Right renal pelvis (tissue), 4 donors: ENCODE measurements around the gene CLIC5. TPM values are rescaled to one million over a fixed set of nuclear protein-coding genes. Genes with fewer than 3 reads are reported as not detected.

Source experiments
- DNase-seq, 4 donors: peaks; one replicate each; pipeline ENCODE4 v3.0.0-alpha.2; 2013; ENCODE audit warnings: low read depth in 4 of 4, low spot score in 3 of 4, missing footprints in 1 of 4
- polyA plus RNA-seq, 4 donors: library from polyadenylated mRNA; unstranded; fragments of 120-200 nt; gene quantifications; one replicate each; pipeline ENCODE4 v1.2.1, GENCODE V29; 2013; ENCODE audit not compliant: insufficient read length in 4 of 4

Gene CLIC5
- polyA plus RNA-seq, 4 donors = 189 to 259 (median 219) TPM

- no peak for DNase-seq
These were observed 159.8 kb downstream of the CLIC5 start for GRCh38 chr6:45855642-45856394.

GRCh38 chr6:45854149-45854742, 161.4 kb downstream of the CLIC5 start:
- no peak for DNase-seq

- DNase-seq = no peak
These were observed 164.6 kb downstream of the CLIC5 start for GRCh38 chr6:45851034-45851400.

- DNase-seq = no peak
These were observed 165.2 kb downstream of the CLIC5 start for GRCh38 chr6:45850378-45851033.

GRCh38 chr6:45845567-45845966, 170.1 kb downstream of the CLIC5 start:
- DNase-seq = no peak

- no peak for DNase-seq
These were observed 170.7 kb downstream of the CLIC5 start for GRCh38 chr6:45844986-45845385.

GRCh38 chr6:45843848-45844521, 171.7 kb downstream of the CLIC5 start:
- DNase-seq = no peak

- no peak for DNase-seq
These were observed 174.6 kb downstream of the CLIC5 start for GRCh38 chr6:45841062-45841461.

- no peak for DNase-seq
These were observed 176.7 kb downstream of the CLIC5 start for GRCh38 chr6:45838996-45839395.

GRCh38 chr6:45838451-45838850, 177.2 kb downstream of the CLIC5 start:
- no peak for DNase-seq

- no peak for DNase-seq
These were observed 178.0 kb downstream of the CLIC5 start for GRCh38 chr6:45837541-45838200.

- no peak for DNase-seq
These were observed 178.7 kb downstream of the CLIC5 start for GRCh38 chr6:45836984-45837383.

GRCh38 chr6:45836438-45836824, 179.2 kb downstream of the CLIC5 start:
- DNase-seq = no peak

GRCh38 chr6:45835721-45836437, 179.8 kb downstream of the CLIC5 start:
- no peak for DNase-seq

- no peak for DNase-seq
These were observed 183.6 kb downstream of the CLIC5 start for GRCh38 chr6:45832063-45832462.

Other genes with a start within 250 kb of the CLIC5 start
- gene ENPP4, start 114.1 kb upstream of the CLIC5 start, polyA plus RNA-seq = 10 to 100 TPM; 16.1 to 21.9 (median 19.2) TPM
- gene ENPP5, start 155.1 kb upstream of the CLIC5 start, polyA plus RNA-seq = 10 to 100 TPM; 14.4 to 21.3 (median 18.1) TPM